ENCODE results near the gene ZBTB16. TPM values are rescaled to one million over a fixed set of nuclear protein-coding genes. Genes with fewer than 3 reads are reported as not detected.

Gene ZBTB16
- polyA plus RNA-seq, 3 donors = 4.1 to 12.3 (median 8.3) TPM

GRCh38 chr11:114136686-114137640 is 77.5 kb downstream of the ZBTB16 start:
- peaks cover 62 to 65% of the 10 kb centered on the region in 2 donors for H3K4me1 ChIP-seq (ENCODE audit: control insufficient read depth in 1 of 2, insufficient read depth in 2 of 2, low read length in 2 of 2)
- H3K4me2 ChIP-seq (replicated peaks; ENCODE audit: extremely low read depth, low read length, poor library complexity, severe bottlenecking) = peak overlapping the region; percentile 62
- Mint-ChIP-seq H3K27me3 (ENCODE audit: low read depth in 3 of 3) (peaks cover 0 to 2% (median 1%) of the 10 kb centered on the region in 3 donors), H3K4me3 (peak overlapping the region; percentile 28 to 86), H3K4me1 (peaks cover 74% of the 10 kb centered on the region), H3K9me3 (peaks cover 0 to 3% (median 0%) of the 10 kb centered on the region in 7 donors), H3K36me3 (peaks cover 8 to 11% of the 10 kb centered on the region in 2 donors), H3K27ac (peak overlapping the region; percentile 89 to 97 (median 95))
- TF ChIP-seq CTCF (IDR thresholded peaks at IDR 0.05) = no peak
- H3K36me3 ChIP-seq (replicated peaks in 1 of 2; ENCODE audit: control insufficient read depth in 1 of 2, insufficient read depth in 2 of 2, low read length in 2 of 2) = no peaks in the 10 kb centered on the region
- no peak overlapping the region for H3K9ac ChIP-seq (ENCODE audit: insufficient read depth, low read length, poor library complexity, severe bottlenecking)
- peak in 2 of 3 donors; percentile 52 to 61 for DNase-seq
- no peaks in the 10 kb centered on the region for H3K27me3 ChIP-seq (ENCODE audit: control insufficient read depth in 2 of 2, insufficient read depth in 2 of 2, low read length in 2 of 2)
- H3K4me3 ChIP-seq (replicated peaks in 1 of 3; ENCODE audit: low read depth in 2 of 3, low read length in 3 of 3) = peak overlapping the region in 1 of 3 experiments; percentile 65
- H2AFZ ChIP-seq (ENCODE audit: insufficient read depth, low read depth, low read length, poor library complexity, severe bottlenecking) = peak overlapping the region; percentile 58
- no peaks in the 10 kb centered on the region for H3K9me3 ChIP-seq (replicated peaks in 1 of 2; ENCODE audit: control insufficient read depth in 1 of 2, insufficient read depth in 1 of 2, low read length in 2 of 2)
- peaks cover 12% of the 10 kb centered on the region for H3K79me2 ChIP-seq (ENCODE audit: insufficient read depth, low read length)
- peak overlapping the region in 1 of 2 donors; percentile 93 for H3K27ac ChIP-seq (ENCODE audit: low read depth in 1 of 2, low read length in 2 of 2)
- 20% methylated on average over 1 of the region's 10 CpGs for WGBS (ENCODE audit: insufficient coverage)
- intact Hi-C loops (cut with micrococcal nuclease) = loop anchor here in 1 of 2 donors (10.0 kb wide), 1 partner anchor 52 kb away; no protein-coding TSS in a partner anchor
- no peaks in the 10 kb centered on the region for H4K20me1 ChIP-seq (ENCODE audit: insufficient read depth, low read length)

GRCh38 chr11:114137838-114138237 is 78.3 kb downstream of the ZBTB16 start:
- WGBS (ENCODE audit: insufficient coverage) = 93% methylated on average over 5 of the region's 6 CpGs
- H3K9ac ChIP-seq (ENCODE audit: insufficient read depth, low read length, poor library complexity, severe bottlenecking) = no peak overlapping the region
- H3K4me2 ChIP-seq (replicated peaks; ENCODE audit: extremely low read depth, low read length, poor library complexity, severe bottlenecking) = peak overlapping the region; percentile 62
- peaks cover 62 to 65% of the 10 kb centered on the region in 2 donors for H3K4me1 ChIP-seq (ENCODE audit: control insufficient read depth in 1 of 2, insufficient read depth in 2 of 2, low read length in 2 of 2)
- peak overlapping the region in 1 of 2 donors; percentile 4 for H3K4me3 Mint-ChIP-seq
- H3K4me3 ChIP-seq (replicated peaks in 1 of 3; ENCODE audit: low read depth in 2 of 3, low read length in 3 of 3) = peak overlapping the region in 1 of 3 experiments; percentile 65
- peak overlapping the region in 1 of 2 donors; percentile 93 for H3K27ac ChIP-seq (ENCODE audit: low read depth in 1 of 2, low read length in 2 of 2)
- peaks cover 12% of the 10 kb centered on the region for H3K79me2 ChIP-seq (ENCODE audit: insufficient read depth, low read length)
- intact Hi-C loops (cut with micrococcal nuclease) = loop anchor here in 1 of 2 donors (10.0 kb wide), 1 partner anchor 53 kb away; no protein-coding TSS in a partner anchor
- no peak for TF ChIP-seq CTCF (IDR thresholded peaks at IDR 0.05)
- H3K36me3 Mint-ChIP-seq = peaks cover 8 to 11% of the 10 kb centered on the region in 2 donors
- peak overlapping the region in 6 of 7 donors; percentile 50 to 97 (median 95) for H3K27ac Mint-ChIP-seq
- peaks cover 0 to 3% (median 0%) of the 10 kb centered on the region in 7 donors for H3K9me3 Mint-ChIP-seq
- H3K27me3 Mint-ChIP-seq (ENCODE audit: low read depth in 3 of 3) = peaks cover 0 to 2% (median 1%) of the 10 kb centered on the region in 3 donors
- H2AFZ ChIP-seq (ENCODE audit: insufficient read depth, low read depth, low read length, poor library complexity, severe bottlenecking) = no peak overlapping the region
- no peaks in the 10 kb centered on the region for H3K9me3 ChIP-seq (replicated peaks in 1 of 2; ENCODE audit: control insufficient read depth in 1 of 2, insufficient read depth in 1 of 2, low read length in 2 of 2)
- no peaks in the 10 kb centered on the region for H3K36me3 ChIP-seq (replicated peaks in 1 of 2; ENCODE audit: control insufficient read depth in 1 of 2, insufficient read depth in 2 of 2, low read length in 2 of 2)
- no peak for DNase-seq
- peaks cover 75% of the 10 kb centered on the region for H3K4me1 Mint-ChIP-seq
- no peaks in the 10 kb centered on the region for H3K27me3 ChIP-seq (ENCODE audit: control insufficient read depth in 2 of 2, insufficient read depth in 2 of 2, low read length in 2 of 2)
- H4K20me1 ChIP-seq (ENCODE audit: insufficient read depth, low read length) = no peaks in the 10 kb centered on the region
